ENCODE data around the gene THOC2.
"Not testable (repeated sequence)": the region's sequence is repeated elsewhere in the genome, so short reads cannot be mapped to it uniquely, and the experiment has no call there.

Gene THOC2

GRCh38 chrX:123588723-123589122, 144.1 kb downstream of the THOC2 start:
- no peak overlapping the region for H3K4me3 ChIP-seq (ENCODE audit: low read depth, low read length)
- TF ChIP-seq CTCF (IDR thresholded peaks at IDR 0.05; ENCODE audit: low read depth, low read length, missing control alignments), result no peak
- no peak for DNase-seq (ENCODE audit: low read depth)

DNA sequence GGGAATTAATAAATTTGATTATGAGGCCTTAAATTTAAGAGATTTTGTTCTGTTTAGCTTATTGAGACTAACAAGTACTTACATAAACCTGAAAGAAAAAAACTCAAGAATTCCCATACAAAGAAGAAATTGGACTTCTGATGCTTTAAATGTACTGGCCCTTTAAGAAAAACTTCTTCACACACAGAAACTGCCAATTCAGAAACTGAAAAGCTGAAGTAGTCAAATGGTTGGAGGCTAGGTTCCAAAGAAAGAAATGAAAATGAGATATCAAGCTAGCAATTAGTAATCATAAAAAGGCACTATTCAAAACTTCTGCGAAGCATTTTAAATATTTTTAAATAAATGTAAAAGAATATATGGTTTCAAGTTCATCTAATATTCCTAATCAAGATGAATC, 151.3 kb downstream of the THOC2 start:
- TF ChIP-seq CTCF (IDR thresholded peaks at IDR 0.05; ENCODE audit: low read depth, low read length, missing control alignments), result no peak
- no peak for DNase-seq (ENCODE audit: low read depth)
- H3K4me3 ChIP-seq (ENCODE audit: low read depth, low read length), result no peak overlapping the region

DNA sequence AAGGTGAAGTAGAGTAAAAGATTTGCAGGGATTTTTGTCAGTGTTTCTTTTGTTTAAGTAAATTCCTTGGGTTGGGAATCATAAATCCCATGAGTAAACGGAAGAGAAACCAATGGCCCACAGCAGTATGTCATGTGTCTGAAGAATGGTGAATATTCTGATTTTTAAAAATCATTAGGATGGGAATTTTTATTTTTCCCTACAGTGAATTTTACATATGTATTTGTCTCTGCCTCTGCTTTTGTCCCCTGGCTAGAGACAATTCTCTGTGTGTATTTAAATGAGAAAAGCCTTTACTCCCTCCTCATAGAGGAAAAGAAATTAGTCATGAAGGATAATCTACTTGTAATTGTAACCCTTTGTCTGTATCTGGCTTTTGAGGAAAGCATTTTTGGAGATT, 152.1 kb downstream of the THOC2 start:
- no peak overlapping the region for H3K4me3 ChIP-seq (ENCODE audit: low read depth, low read length)
- DNase-seq (ENCODE audit: low read depth), result no peak
- no peak for TF ChIP-seq CTCF (IDR thresholded peaks at IDR 0.05; ENCODE audit: low read depth, low read length, missing control alignments)

DNA sequence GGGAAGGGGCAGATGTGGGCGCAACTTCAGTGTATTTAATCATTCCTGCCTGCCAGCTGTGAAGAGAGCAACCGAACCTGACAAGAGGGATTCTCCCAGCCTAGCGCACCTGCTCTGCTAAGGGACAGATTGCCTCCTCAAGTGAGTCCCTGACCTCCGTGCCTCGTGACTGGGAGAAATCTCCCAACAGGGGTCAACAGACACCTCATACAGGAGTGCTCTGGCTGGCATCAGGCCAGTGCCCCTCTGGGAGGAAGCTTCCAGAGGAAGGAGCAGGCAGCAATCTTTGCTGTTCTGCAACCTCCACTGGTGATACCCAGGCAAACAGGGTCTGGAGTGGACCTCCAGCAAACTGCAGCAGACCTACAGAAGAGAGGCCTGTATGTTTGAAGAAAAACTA, 158.8 kb downstream of the THOC2 start:
- not testable (repeated sequence) for DNase-seq (ENCODE audit: low read depth); H3K4me3 ChIP-seq (ENCODE audit: low read depth, low read length)

DNA sequence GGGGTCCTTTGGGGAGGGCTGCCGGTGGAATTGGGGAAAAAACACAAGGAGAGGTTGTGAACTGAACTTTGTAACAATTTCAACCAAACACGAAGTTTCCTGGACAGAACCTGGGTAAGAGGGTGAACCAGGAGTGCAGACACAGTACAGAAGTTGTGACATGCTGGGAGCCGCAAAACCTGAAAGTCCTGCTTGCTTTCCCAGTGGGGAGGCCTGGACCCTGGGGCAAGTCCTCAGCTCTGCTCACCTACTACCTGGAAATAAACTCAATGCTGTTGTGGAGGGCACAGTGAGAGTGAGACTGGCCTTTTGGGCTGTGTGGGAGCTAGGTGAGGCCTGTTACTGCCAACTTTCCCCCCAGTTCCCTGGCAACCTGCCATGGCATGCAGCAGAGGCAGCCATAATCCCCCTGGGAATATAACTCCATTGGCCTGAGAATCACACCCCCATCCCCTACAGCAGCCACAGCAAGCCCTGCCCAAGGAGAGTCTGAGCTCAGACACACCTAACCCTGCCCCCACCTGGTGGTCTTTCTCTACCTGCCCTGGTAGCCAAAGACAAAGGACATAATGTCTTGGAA, 162.8 kb downstream of the THOC2 start:
- DNase-seq (ENCODE audit: low read depth), result no peak
- no peak for TF ChIP-seq CTCF (IDR thresholded peaks at IDR 0.05; ENCODE audit: low read depth, low read length, missing control alignments)
- H3K4me3 ChIP-seq (ENCODE audit: low read depth, low read length), result no peak overlapping the region

GRCh38 chrX:123563167-123563566, 169.7 kb downstream of the THOC2 start:
- no peak overlapping the region for H3K4me3 ChIP-seq (ENCODE audit: low read depth, low read length)

DNA sequence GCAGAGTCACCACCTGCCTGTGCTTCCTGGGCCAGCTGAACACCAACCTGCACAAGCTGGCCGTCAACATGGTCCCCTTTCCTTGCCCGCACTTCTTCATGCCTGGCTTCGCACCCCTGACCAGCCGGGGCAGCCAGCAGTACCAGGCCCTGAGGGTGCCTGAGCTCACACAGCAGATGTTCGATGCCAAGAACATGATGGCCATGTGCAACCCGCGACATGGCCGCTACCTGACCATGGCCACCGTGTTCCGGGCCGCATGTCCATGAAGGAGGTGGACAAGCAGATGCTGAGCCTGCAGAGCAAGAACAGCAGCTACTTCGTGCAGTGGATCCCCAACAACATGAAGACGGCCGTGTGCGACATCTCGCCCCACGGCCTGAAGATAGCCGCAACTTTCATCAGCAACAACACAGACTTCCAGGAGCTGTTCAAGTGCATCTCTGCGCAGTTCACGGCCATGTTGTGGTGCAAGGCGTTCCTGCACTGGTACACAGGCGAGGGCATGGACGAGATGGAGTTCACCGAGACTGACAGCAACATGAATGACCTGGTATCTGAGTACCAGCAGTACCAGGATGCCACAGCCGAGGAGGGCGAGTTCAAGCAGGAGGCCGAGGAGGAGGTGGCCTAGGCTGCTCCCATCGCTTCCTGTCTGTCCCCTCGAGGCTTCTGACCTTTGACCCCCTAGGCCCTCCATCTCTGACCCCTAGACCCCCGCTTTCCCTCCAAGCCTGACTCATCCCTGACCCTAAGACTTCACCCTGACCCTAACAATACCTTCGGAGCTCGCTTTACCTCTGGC, 170.3 kb downstream of the THOC2 start:
- no peak overlapping the region for H3K4me3 ChIP-seq (ENCODE audit: low read depth, low read length)
- TF ChIP-seq CTCF (IDR thresholded peaks at IDR 0.05; ENCODE audit: low read depth, low read length, missing control alignments), result no peak
- DNase-seq (ENCODE audit: low read depth), result no peak

More at GRCh38 chrX:123563167-123563566, 169.7 kb downstream of the THOC2 start:
- no peak for DNase-seq (ENCODE audit: low read depth)
- no peak for TF ChIP-seq CTCF (IDR thresholded peaks at IDR 0.05; ENCODE audit: low read depth, low read length, missing control alignments)

All from GM12864 (cell line).